ENCODE data around the gene ZNF541. TPM values are rescaled to one million over a fixed set of nuclear protein-coding genes. Genes with fewer than 3 reads are reported as not detected.

Gene ZNF541
- total and polyA plus RNA-seq, 10 of the 15 experiments (the other 5 are each of a cell fraction or from before 2014, with no cell fraction given) = 0.03 to 0.12 (median 0.07) TPM; not detected in 4

DNA sequence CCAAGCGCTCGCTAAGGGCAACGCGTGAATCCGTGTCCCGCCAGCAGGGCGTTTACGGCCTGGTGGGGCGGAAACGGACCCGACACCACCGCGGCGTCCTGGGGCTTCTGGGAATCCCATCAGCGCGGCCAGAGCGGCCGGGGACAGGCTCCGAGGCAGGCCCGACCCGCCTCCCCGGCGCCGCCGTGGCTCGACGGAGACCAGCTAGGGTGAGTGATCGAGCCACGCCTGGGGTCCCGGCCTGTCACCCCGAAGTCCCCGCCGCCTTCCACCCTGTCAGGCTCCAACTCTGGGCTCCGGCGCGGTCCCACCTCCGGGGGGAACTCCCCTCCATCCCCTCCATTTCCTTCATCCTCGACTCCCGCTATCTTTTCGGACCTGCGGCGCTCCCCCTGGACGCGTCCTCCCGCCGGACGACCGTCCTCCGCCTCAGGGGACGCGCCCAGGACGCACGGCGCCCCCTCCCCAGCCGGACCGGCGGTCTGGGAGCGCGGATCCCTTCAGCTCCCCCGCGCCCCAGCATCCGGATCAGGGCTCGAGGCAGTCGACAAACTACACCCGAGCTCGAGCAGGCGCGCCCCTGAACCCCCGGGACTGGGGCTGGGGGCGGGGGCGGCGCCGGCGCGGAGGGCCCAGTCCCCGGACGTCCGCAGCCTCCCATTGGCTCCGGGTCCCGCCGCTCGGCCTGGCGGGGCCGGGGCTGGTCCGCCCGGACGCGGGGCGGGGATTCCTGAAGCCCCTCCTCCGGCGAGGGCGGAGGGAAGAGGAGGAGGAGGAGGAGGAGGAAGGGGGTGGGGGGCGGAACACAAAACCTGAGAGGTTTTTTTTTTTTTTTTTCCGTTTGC is 35.3 kb upstream of the ZNF541 start (continued):
- TF ChIP-seq, protein P1, sequence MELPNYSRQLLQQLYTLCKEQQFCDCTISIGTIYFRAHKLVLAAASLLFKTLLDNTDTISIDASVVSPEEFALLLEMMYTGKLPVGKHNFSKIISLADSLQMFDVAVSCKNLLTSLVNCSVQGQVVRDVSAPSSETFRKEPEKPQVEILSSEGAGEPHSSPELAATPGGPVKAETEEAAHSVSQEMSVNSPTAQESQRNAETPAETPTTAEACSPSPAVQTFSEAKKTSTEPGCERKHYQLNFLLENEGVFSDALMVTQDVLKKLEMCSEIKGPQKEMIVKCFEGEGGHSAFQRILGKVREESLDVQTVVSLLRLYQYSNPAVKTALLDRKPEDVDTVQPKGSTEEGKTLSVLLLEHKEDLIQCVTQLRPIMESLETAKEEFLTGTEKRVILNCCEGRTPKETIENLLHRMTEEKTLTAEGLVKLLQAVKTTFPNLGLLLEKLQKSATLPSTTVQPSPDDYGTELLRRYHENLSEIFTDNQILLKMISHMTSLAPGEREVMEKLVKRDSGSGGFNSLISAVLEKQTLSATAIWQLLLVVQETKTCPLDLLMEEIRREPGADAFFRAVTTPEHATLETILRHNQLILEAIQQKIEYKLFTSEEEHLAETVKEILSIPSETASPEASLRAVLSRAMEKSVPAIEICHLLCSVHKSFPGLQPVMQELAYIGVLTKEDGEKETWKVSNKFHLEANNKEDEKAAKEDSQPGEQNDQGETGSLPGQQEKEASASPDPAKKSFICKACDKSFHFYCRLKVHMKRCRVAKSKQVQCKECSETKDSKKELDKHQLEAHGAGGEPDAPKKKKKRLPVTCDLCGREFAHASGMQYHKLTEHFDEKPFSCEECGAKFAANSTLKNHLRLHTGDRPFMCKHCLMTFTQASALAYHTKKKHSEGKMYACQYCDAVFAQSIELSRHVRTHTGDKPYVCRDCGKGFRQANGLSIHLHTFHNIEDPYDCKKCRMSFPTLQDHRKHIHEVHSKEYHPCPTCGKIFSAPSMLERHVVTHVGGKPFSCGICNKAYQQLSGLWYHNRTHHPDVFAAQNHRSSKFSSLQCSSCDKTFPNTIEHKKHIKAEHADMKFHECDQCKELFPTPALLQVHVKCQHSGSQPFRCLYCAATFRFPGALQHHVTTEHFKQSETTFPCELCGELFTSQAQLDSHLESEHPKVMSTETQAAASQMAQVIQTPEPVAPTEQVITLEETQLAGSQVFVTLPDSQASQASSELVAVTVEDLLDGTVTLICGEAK (IDR thresholded peaks at IDR 0.05; ENCODE audit: borderline replicate concordance) = no peak
- TF ChIP-seq CBFB (IDR thresholded peaks at IDR 0.05; ENCODE audit: low read depth) (no peak), MTA2 (IDR thresholded peaks at IDR 0.05; ENCODE audit: low read depth) (no peak), SUPT20H (IDR thresholded peaks at IDR 0.05; ENCODE audit: borderline replicate concordance, control insufficient read depth, low read depth, low read length) (no peak), BMI1 (IDR thresholded peaks at IDR 0.05; ENCODE audit: borderline replicate concordance) (no peak), DPF2 (IDR thresholded peaks at IDR 0.05) (peak; percentile 86), CEBPB (IDR thresholded peaks at IDR 0.05; ENCODE audit: borderline replicate concordance in 1 of 2, low read depth in 2 of 2, low read length in 2 of 2) (no peak), TCF7 (IDR thresholded peaks at IDR 0.05; ENCODE audit: borderline replicate concordance) (no peak), NRF1 (conservative IDR thresholded peaks at IDR 0.05; ENCODE audit: low read depth, low read length) (0 out of 2 replicates have a peak, but pooled peaks have one; percentile 16), MEF2A (IDR thresholded peaks at IDR 0.05; ENCODE audit: insufficient read depth, low read depth, low read length) (no peak), POLR2AphosphoS5 (IDR thresholded peaks at IDR 0.05; ENCODE audit: low read length) (peak; percentile 79), TCF12 (IDR thresholded peaks at IDR 0.05; ENCODE audit: low read depth, low read length) (0 out of 2 replicates have a peak, but pooled peaks have one; percentile 5), SRF (IDR thresholded peaks at IDR 0.05; ENCODE audit: low read depth in 2 of 2, low read length in 2 of 2) (no peak), NR2C1 (IDR thresholded peaks at IDR 0.05) (peak; percentile 44; the same call in 1 of the 2 replicates), NFYA (IDR thresholded peaks at IDR 0.05; ENCODE audit: borderline replicate concordance, low read depth, low read length) (no peak)
- TF ChIP-seq, protein P2, sequence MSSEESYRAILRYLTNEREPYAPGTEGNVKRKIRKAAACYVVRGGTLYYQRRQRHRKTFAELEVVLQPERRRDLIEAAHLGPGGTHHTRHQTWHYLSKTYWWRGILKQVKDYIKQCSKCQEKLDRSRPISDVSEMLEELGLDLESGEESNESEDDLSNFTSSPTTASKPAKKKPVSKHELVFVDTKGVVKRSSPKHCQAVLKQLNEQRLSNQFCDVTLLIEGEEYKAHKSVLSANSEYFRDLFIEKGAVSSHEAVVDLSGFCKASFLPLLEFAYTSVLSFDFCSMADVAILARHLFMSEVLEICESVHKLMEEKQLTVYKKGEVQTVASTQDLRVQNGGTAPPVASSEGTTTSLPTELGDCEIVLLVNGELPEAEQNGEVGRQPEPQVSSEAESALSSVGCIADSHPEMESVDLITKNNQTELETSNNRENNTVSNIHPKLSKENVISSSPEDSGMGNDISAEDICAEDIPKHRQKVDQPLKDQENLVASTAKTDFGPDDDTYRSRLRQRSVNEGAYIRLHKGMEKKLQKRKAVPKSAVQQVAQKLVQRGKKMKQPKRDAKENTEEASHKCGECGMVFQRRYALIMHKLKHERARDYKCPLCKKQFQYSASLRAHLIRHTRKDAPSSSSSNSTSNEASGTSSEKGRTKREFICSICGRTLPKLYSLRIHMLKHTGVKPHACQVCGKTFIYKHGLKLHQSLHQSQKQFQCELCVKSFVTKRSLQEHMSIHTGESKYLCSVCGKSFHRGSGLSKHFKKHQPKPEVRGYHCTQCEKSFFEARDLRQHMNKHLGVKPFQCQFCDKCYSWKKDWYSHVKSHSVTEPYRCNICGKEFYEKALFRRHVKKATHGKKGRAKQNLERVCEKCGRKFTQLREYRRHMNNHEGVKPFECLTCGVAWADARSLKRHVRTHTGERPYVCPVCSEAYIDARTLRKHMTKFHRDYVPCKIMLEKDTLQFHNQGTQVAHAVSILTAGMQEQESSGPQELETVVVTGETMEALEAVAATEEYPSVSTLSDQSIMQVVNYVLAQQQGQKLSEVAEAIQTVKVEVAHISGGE (CRISPR knock-in tag; IDR thresholded peaks at IDR 0.05) = no peak
- TF ChIP-seq, protein P3, sequence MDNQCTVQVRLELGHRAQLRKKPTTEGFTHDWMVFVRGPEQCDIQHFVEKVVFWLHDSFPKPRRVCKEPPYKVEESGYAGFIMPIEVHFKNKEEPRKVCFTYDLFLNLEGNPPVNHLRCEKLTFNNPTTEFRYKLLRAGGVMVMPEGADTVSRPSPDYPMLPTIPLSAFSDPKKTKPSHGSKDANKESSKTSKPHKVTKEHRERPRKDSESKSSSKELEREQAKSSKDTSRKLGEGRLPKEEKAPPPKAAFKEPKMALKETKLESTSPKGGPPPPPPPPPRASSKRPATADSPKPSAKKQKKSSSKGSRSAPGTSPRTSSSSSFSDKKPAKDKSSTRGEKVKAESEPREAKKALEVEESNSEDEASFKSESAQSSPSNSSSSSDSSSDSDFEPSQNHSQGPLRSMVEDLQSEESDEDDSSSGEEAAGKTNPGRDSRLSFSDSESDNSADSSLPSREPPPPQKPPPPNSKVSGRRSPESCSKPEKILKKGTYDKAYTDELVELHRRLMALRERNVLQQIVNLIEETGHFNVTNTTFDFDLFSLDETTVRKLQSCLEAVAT (IDR thresholded peaks at IDR 0.05) = no peak
- TF ChIP-seq, protein P4, sequence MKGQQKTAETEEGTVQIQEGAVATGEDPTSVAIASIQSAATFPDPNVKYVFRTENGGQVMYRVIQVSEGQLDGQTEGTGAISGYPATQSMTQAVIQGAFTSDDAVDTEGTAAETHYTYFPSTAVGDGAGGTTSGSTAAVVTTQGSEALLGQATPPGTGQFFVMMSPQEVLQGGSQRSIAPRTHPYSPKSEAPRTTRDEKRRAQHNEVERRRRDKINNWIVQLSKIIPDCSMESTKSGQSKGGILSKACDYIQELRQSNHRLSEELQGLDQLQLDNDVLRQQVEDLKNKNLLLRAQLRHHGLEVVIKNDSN (IDR thresholded peaks at IDR 0.05; ENCODE audit: borderline replicate concordance, extremely low read length, insufficient read depth, low read depth, low read length) = no peak
